Type B pancreatic cell (in vitro differentiated cells): Measurements from ENCODE around the gene ZNF277. TPM values are rescaled to one million over a fixed set of nuclear protein-coding genes. Genes with fewer than 3 reads are reported as not detected.
A peak's percentile ranks its signal among the peaks of the same experiment; 100 is the strongest.

Source experiments
- DNase-seq: peaks from one replicate; pipeline ENCODE4 v3.0.0; 2021; ENCODE audit warnings: mixed read lengths; ENCODE audit not compliant: unreplicated experiment; ENCODE audit errors: extremely low spot score
- H3K27ac Mint-ChIP-seq: 2 replicates; pipeline ENCODE4 v1.8.0; 2021; ENCODE audit warnings: mild to moderate bottlenecking, mixed read lengths
- H3K27me3 Mint-ChIP-seq: 2 replicates; pipeline ENCODE4 v1.8.0; 2021; ENCODE audit warnings: mixed read lengths
- H3K36me3 Mint-ChIP-seq: 2 replicates; pipeline ENCODE4 v1.8.0; 2021; ENCODE audit warnings: mixed read lengths
- H3K4me1 Mint-ChIP-seq: one replicate; pipeline ENCODE4 v1.8.0; 2021; ENCODE audit warnings: mixed read lengths; ENCODE audit not compliant: unreplicated experiment
- H3K4me3 Mint-ChIP-seq: 2 replicates; pipeline ENCODE4 v1.8.0; 2021; ENCODE audit warnings: mild to moderate bottlenecking, mixed read lengths
- H3K9me3 Mint-ChIP-seq: 2 replicates; pipeline ENCODE4 v1.8.0; 2021; ENCODE audit warnings: mixed read lengths
- CTCF ChIP-seq: fragments of 200-600 bp; sonication (generic); conservative IDR thresholded peaks from 2 replicates; pipeline ENCODE4 v1.5.0; 2021; ENCODE audit warnings: antibody characterized with exemption, mild to moderate bottlenecking
- total RNA-seq: library from RNA; stranded (reverse); gene quantifications from 2 replicates; pipeline ENCODE4 v1.2.1, GENCODE V29; 2021; ENCODE audit warnings: low replicate concordance

The ZNF277 gene
- total RNA-seq, 1 donor from 2014 or later: 21.4 TPM

- Mint-ChIP-seq H3K27me3 (no peaks in the 10 kb centered on the region), H3K9me3 (no peaks in the 10 kb centered on the region), H3K36me3 (no peaks in the 10 kb centered on the region), H3K27ac (peak overlapping the region; percentile 73), H3K4me3 (peak overlapping the region; percentile 50), H3K4me1 (peaks cover 48% of the 10 kb centered on the region)
- no peak for DNase-seq
- no peak for TF ChIP-seq CTCF
Measured at GRCh38 chr7:112161253-112162141, 45.0 kb upstream of the ZNF277 start.

- Mint-ChIP-seq H3K27me3 (no peaks in the 10 kb centered on the region), H3K4me1 (peaks cover 48% of the 10 kb centered on the region), H3K9me3 (no peaks in the 10 kb centered on the region), H3K27ac (peak overlapping the region; percentile 73), H3K36me3 (no peaks in the 10 kb centered on the region), H3K4me3 (peak overlapping the region; percentile 63)
- TF ChIP-seq CTCF: no peak
- no peak for DNase-seq
Measured at GRCh38 chr7:112162142-112162766, 44.2 kb upstream of the ZNF277 start.

- Mint-ChIP-seq H3K9me3 (no peaks in the 10 kb centered on the region), H3K36me3 (no peaks in the 10 kb centered on the region), H3K4me1 (peaks cover 48% of the 10 kb centered on the region), H3K27me3 (no peaks in the 10 kb centered on the region), H3K27ac (peak overlapping the region; percentile 73), H3K4me3 (peak overlapping the region; percentile 63)
- TF ChIP-seq CTCF: no peak
- DNase-seq: no peak
Measured at GRCh38 chr7:112162784-112163506, 43.5 kb upstream of the ZNF277 start.

- Mint-ChIP-seq H3K9me3 (no peaks in the 10 kb centered on the region), H3K4me3 (no peak overlapping the region), H3K27ac (no peak overlapping the region), H3K36me3 (no peaks in the 10 kb centered on the region), H3K27me3 (no peaks in the 10 kb centered on the region), H3K4me1 (peaks cover 16% of the 10 kb centered on the region)
- no peak for TF ChIP-seq CTCF
- no peak for DNase-seq
Measured at GRCh38 chr7:112167147-112167546, 39.3 kb upstream of the ZNF277 start.

- TF ChIP-seq CTCF: no peak
- no peak for DNase-seq
- H3K9me3 Mint-ChIP-seq: no peaks in the 10 kb centered on the region
- no peak overlapping the region for H3K27ac Mint-ChIP-seq
- no peak overlapping the region for H3K4me3 Mint-ChIP-seq
- H3K27me3 Mint-ChIP-seq: no peaks in the 10 kb centered on the region
- H3K4me1 Mint-ChIP-seq: peaks cover 14% of the 10 kb centered on the region
- H3K36me3 Mint-ChIP-seq: no peaks in the 10 kb centered on the region
Measured at GRCh38 chr7:112168915-112169314, 37.6 kb upstream of the ZNF277 start.
